Measurements from ENCODE around the gene CFAP100. TPM values are rescaled to one million over a fixed set of nuclear protein-coding genes. Genes with fewer than 3 reads are reported as not detected.

The CFAP100 gene
- total RNA-seq, 1 donor from 2014 or later: not detected

DNA sequence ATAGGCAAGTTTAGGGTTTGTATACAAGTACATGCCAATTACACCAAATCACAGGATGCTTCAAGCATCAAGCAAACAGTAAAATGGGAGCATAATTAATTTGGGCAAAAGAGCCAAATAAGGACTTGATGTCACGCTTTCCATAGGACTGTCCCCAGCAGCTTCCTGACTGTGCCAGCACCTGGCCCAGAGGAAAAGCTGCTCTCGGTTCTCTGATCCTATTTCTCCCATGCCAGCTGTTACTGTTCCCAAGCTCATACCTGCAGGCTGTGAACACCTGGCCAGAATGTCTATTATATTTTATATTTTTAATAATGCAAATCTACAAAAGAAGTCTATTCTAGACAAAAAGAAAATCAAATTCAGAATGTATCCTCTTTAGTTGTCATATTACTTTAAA, 68.8 kb downstream of the CFAP100 start:
- no peak for FAIRE-seq

DNA sequence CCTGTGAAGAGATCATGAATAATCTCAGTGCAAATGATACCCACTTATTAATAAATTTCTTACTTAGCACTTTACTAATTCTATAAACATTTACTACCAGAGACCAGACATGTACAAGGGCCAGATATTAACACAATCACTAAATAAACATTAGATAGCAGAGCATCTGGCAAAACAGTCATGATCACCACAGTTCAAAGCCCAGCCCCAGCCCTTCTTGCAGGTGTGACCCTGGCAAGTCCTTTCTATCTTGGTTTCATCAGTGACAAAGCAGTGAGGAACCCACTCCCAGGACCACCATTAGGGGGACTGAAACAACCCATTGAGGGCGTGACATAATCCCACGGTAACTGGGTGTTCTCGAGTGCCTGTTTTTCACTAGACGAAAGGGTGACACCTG, 69.4 kb downstream of the CFAP100 start:
- no peak for DNase-seq (ENCODE audit: low read depth)
- TF ChIP-seq, protein P1, sequence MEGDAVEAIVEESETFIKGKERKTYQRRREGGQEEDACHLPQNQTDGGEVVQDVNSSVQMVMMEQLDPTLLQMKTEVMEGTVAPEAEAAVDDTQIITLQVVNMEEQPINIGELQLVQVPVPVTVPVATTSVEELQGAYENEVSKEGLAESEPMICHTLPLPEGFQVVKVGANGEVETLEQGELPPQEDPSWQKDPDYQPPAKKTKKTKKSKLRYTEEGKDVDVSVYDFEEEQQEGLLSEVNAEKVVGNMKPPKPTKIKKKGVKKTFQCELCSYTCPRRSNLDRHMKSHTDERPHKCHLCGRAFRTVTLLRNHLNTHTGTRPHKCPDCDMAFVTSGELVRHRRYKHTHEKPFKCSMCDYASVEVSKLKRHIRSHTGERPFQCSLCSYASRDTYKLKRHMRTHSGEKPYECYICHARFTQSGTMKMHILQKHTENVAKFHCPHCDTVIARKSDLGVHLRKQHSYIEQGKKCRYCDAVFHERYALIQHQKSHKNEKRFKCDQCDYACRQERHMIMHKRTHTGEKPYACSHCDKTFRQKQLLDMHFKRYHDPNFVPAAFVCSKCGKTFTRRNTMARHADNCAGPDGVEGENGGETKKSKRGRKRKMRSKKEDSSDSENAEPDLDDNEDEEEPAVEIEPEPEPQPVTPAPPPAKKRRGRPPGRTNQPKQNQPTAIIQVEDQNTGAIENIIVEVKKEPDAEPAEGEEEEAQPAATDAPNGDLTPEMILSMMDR (IDR thresholded peaks at IDR 0.05; ENCODE audit: insufficient read depth, low read depth, low read length): no peak
- TF ChIP-seq EZH2 (IDR thresholded peaks at IDR 0.05; ENCODE audit: insufficient read depth, low read length): no peak
- no peaks in the 10 kb centered on the region for H3K4me1 ChIP-seq (ENCODE audit: insufficient read depth, low read length)
- Mint-ChIP-seq H3K27ac (ENCODE audit: unreplicated experiment) (no peak overlapping the region), H3K4me3 (ENCODE audit: unreplicated experiment) (no peak overlapping the region), H3K36me3 (ENCODE audit: low read depth, unreplicated experiment) (peaks cover 18% of the 10 kb centered on the region), H3K27me3 (ENCODE audit: low read depth, unreplicated experiment) (no peaks in the 10 kb centered on the region), H3K9me3 (ENCODE audit: unreplicated experiment) (no peaks in the 10 kb centered on the region), H3K4me1 (ENCODE audit: low read depth, unreplicated experiment) (peaks cover 7% of the 10 kb centered on the region)
- H3K79me2 ChIP-seq (ENCODE audit: insufficient read depth, low read length): peaks cover 22% of the 10 kb centered on the region
- no peak overlapping the region for H3K4me2 ChIP-seq (ENCODE audit: low read length)
- peaks cover 53% of the 10 kb centered on the region for H3K36me3 ChIP-seq (ENCODE audit: insufficient read depth, low read length)
- FAIRE-seq: no peak
- no peak overlapping the region for H3K9ac ChIP-seq (ENCODE audit: low read length)
- no peak overlapping the region for H3K27ac ChIP-seq (ENCODE audit: low read depth, low read length)
- H3K27me3 ChIP-seq (ENCODE audit: insufficient read depth, low read length): no peaks in the 10 kb centered on the region
- H3K9me3 ChIP-seq (ENCODE audit: insufficient read depth, low read depth, low read length): no peaks in the 10 kb centered on the region
- H2AFZ ChIP-seq (ENCODE audit: low read depth, low read length): no peak overlapping the region
- no peak overlapping the region for H3K4me3 ChIP-seq (ENCODE audit: insufficient read depth, low read depth, low read length)
- H4K20me1 ChIP-seq (ENCODE audit: insufficient read depth, low read length): peaks cover 75% of the 10 kb centered on the region

More for the DNA sequence above, 68.8 kb downstream of the CFAP100 start:
- Histone ChIP-seq H3K9ac (ENCODE audit: low read length) (no peak overlapping the region), H3K4me3 (ENCODE audit: insufficient read depth, low read depth, low read length) (no peak overlapping the region), H3K9me3 (ENCODE audit: insufficient read depth, low read depth, low read length) (no peaks in the 10 kb centered on the region), H2AFZ (ENCODE audit: low read depth, low read length) (no peak overlapping the region), H4K20me1 (ENCODE audit: insufficient read depth, low read length) (peaks cover 73% of the 10 kb centered on the region), H3K4me1 (ENCODE audit: insufficient read depth, low read length) (no peaks in the 10 kb centered on the region), H3K4me2 (ENCODE audit: low read length) (no peak overlapping the region), H3K36me3 (ENCODE audit: insufficient read depth, low read length) (peaks cover 54% of the 10 kb centered on the region), H3K79me2 (ENCODE audit: insufficient read depth, low read length) (peaks cover 21% of the 10 kb centered on the region), H3K27ac (ENCODE audit: low read depth, low read length) (no peak overlapping the region), H3K27me3 (ENCODE audit: insufficient read depth, low read length) (no peaks in the 10 kb centered on the region)
- TF ChIP-seq EZH2 (IDR thresholded peaks at IDR 0.05; ENCODE audit: insufficient read depth, low read length): no peak
- TF ChIP-seq, protein P1 (IDR thresholded peaks at IDR 0.05; ENCODE audit: insufficient read depth, low read depth, low read length): no peak
- no peaks in the 10 kb centered on the region for H3K27me3 Mint-ChIP-seq (ENCODE audit: low read depth, unreplicated experiment)
- peaks cover 4% of the 10 kb centered on the region for H3K4me1 Mint-ChIP-seq (ENCODE audit: low read depth, unreplicated experiment)
- H3K9me3 Mint-ChIP-seq (ENCODE audit: unreplicated experiment): no peaks in the 10 kb centered on the region
- no peak for DNase-seq (ENCODE audit: low read depth)
- H3K4me3 Mint-ChIP-seq (ENCODE audit: unreplicated experiment): no peak overlapping the region
- no peak overlapping the region for H3K27ac Mint-ChIP-seq (ENCODE audit: unreplicated experiment)
- peaks cover 14% of the 10 kb centered on the region for H3K36me3 Mint-ChIP-seq (ENCODE audit: low read depth, unreplicated experiment)

GRCh38 chr3:126464494-126464893, 69.8 kb downstream of the CFAP100 start:
- Mint-ChIP-seq H3K27ac (ENCODE audit: unreplicated experiment) (no peak overlapping the region), H3K9me3 (ENCODE audit: unreplicated experiment) (no peaks in the 10 kb centered on the region), H3K4me3 (ENCODE audit: unreplicated experiment) (no peak overlapping the region), H3K36me3 (ENCODE audit: low read depth, unreplicated experiment) (peaks cover 22% of the 10 kb centered on the region), H3K4me1 (ENCODE audit: low read depth, unreplicated experiment) (peaks cover 11% of the 10 kb centered on the region), H3K27me3 (ENCODE audit: low read depth, unreplicated experiment) (no peaks in the 10 kb centered on the region)
- no peaks in the 10 kb centered on the region for H3K9me3 ChIP-seq (ENCODE audit: insufficient read depth, low read depth, low read length)
- FAIRE-seq: no peak
- H3K4me2 ChIP-seq (ENCODE audit: low read length): no peak overlapping the region
- no peak overlapping the region for H3K27ac ChIP-seq (ENCODE audit: low read depth, low read length)
- no peak overlapping the region for H3K9ac ChIP-seq (ENCODE audit: low read length)
- DNase-seq (ENCODE audit: low read depth): no peak
- no peak overlapping the region for H3K4me3 ChIP-seq (ENCODE audit: insufficient read depth, low read depth, low read length)
- H3K36me3 ChIP-seq (ENCODE audit: insufficient read depth, low read length): peaks cover 49% of the 10 kb centered on the region
- no peaks in the 10 kb centered on the region for H3K4me1 ChIP-seq (ENCODE audit: insufficient read depth, low read length)
- TF ChIP-seq, protein P1 (IDR thresholded peaks at IDR 0.05; ENCODE audit: insufficient read depth, low read depth, low read length): no peak
- no peak for TF ChIP-seq EZH2 (IDR thresholded peaks at IDR 0.05; ENCODE audit: insufficient read depth, low read length)
- H4K20me1 ChIP-seq (ENCODE audit: insufficient read depth, low read length): peaks cover 77% of the 10 kb centered on the region
- H2AFZ ChIP-seq (ENCODE audit: low read depth, low read length): no peak overlapping the region
- no peaks in the 10 kb centered on the region for H3K27me3 ChIP-seq (ENCODE audit: insufficient read depth, low read length)
- peaks cover 25% of the 10 kb centered on the region for H3K79me2 ChIP-seq (ENCODE audit: insufficient read depth, low read length)
